ENCODE results near the gene EIF6.

Gene EIF6

DNA sequence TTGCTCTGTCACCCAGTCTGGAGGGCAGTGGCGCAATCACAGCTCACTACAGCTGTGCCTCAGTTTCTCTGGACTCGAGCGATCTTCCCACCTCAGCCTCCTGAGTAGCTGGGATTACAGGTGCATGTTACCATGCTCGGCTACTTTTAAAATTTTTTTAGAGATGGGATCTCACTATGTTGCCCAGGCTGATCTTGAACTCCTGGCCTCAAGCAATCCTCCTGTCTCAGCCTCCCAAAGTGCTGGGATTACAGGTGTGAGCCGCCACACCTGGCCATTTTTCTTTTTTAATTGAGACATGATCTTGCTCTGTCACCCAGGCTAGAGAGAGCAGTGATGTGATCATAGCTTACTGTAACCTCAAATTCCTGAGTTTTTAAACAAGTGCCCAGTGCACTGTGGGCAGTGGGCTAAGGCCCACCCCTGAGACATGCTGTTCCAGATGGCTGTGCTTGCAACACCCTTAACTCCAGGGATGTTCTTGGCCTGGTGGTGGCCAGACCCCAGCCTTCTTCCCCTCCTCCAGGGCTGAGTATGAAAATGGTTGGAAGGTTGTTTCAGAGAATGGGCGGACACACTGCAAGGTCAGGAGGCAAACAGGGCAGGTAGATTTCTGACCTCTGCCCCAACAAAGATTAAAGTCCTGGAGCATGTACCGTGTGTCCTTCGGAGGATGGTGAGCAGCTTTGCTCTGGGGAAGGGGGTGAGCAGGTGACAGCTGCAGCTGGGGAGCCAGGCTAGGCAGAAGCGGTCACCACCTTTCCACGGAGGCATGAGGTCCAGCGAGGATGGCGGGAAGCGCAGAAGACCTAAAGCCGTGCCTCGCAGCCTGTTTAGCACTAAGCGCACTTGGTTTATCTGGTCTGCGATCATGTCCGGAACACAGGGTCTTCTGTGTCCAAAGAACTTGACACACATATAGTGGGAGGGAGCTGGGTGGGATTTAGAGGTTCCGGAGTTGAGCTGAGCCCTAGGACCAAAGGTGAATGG, 9.0 kb upstream of the EIF6 start:
- no peak for TF ChIP-seq CTCF (IDR thresholded peaks at IDR 0.05; ENCODE audit: low read depth, low read length)
- no peak for DNase-seq (ENCODE audit: extremely low read depth, low read depth)

- TF ChIP-seq CTCF (IDR thresholded peaks at IDR 0.05; ENCODE audit: low read depth, low read length), result no peak
- no peak for DNase-seq (ENCODE audit: extremely low read depth, low read depth)
Measured at GRCh38 chr20:35292504-35293285, 8.1 kb upstream of the EIF6 start.

DNA sequence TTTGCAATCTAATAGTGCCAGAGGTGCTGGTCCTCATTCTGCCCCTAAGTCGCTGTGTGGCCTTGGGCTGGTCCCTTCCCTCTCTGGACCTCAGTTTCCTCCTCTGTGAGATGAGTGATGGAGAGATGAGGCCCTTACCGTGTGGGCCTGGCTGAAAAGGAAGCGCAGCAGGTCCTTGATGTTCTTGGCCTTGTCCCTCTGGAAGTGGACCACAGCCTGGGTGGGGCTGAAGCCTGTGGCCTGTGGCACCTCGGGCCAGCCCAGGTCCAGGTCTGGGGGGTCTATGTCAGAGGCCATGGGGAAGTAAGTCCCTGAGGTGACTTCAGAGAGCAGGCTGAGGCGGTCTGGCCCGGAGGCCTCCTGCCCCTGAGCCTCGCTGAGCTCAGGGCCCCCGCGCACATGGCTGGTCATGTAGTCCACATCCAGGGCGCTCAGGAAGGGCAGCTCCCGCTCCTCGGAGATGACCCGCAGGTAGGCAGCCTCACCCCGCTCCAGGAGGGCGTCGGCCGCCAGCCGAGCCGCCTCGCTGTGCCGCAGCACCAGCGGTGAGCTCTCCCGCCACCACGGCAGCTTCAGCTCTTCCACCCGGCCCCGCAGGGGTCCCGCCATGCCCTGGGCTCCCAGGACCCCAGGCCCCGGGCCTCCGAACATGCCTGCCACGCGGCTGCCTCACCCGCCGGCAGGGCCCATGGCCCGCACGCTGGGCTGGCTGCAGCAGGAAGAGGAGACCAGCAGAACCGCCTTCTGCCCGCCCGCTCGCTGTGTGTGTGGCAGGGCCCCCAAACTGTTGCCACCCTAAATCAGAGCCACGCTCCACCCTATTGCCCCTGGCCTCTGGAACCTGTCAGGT, 7.3 kb upstream of the EIF6 start, which contains the start of gene FAM83C:
FAM83C (minus strand) TSS at position 772 of the 850 bp plus-strand sequence; CDS start at position 651, 121 bp downstream.
- DNase-seq (ENCODE audit: extremely low read depth, low read depth), result no peak
- TF ChIP-seq CTCF (IDR thresholded peaks at IDR 0.05; ENCODE audit: low read depth, low read length), result no peak

DNA sequence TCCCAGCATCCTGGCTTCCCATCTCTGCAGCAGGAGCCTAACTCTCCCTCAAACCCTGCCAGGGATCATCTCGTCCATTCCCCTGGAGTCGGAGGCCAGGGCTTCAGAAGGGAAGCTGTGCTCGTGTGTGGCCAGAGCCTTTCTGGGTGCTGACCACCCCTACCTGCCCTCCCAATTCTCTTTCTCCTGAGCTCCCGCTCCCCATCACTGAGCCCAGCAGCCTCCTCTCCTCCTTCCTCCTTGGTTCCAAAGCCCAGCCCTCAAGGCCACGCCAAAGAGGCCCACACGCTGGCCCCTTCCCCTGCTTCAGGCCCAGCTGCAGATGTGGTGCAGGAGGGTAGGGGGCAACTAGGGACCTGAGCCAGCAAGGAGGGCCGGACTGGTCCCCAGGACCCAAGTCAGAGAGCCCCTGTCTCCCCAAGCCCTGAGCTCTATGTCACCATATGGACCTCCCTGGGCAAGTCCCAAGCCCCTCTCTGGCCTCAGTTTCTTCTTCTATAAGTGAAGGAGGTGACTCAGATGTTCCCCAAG, 6.4 kb upstream of the EIF6 start:
- no peak for TF ChIP-seq CTCF (IDR thresholded peaks at IDR 0.05; ENCODE audit: low read depth, low read length)

GRCh38 chr20:35290186-35290886, 5.8 kb upstream of the EIF6 start:
- TF ChIP-seq CTCF (IDR thresholded peaks at IDR 0.05; ENCODE audit: low read depth, low read length), result no peak
- DNase-seq (ENCODE audit: extremely low read depth, low read depth), result no peak

More for the DNA sequence above, 6.4 kb upstream of the EIF6 start:
- no peak for DNase-seq (ENCODE audit: extremely low read depth, low read depth)

DNA sequence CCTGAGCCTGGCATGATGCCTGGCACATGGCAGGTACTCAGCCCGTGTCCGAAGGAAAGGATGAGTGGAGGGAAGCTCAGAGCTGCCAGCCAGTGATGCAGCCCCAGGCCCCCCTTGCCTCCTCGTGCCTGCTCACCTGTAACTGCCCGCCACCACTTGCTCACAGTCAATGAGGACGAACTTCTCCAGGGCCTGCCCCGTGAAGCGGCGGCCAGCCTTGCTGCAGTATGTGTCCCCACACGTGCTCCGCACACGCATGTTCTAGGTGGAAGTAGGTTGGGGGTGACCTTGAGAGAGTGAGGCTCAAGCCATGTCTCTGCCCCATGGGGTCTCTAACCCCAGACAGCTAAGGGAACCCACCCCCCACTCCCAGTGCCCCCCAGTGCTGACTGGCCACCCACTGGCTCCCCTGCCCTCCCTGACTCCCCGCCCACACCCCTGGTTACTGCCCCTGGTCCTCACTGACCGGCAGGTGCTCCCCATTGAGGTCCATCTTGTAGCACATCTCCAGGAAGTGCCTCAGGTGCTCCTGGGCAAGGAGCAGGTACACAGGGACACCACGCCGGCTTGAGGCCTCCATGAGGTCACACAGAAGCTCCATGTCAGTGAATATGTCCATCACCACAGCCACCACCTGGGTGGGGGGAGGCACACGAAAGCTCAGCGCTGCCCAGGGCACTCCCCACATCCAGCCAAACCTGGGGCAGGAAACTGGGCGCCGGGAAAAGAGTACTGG, 3.9 kb upstream of the EIF6 start:
- no peak for DNase-seq (ENCODE audit: extremely low read depth, low read depth)
- no peak for TF ChIP-seq CTCF (IDR thresholded peaks at IDR 0.05; ENCODE audit: low read depth, low read length)
